HepG2 (cell line): ENCODE data around the gene TCF25. TPM values are rescaled to one million over a fixed set of nuclear protein-coding genes. Genes with fewer than 3 reads are reported as not detected.
A peak's percentile ranks its signal among the peaks of the same experiment; 100 is the strongest.

Experiments used
- ARID4A ChIP-seq: sonication (generic); formaldehyde crosslinking; IDR thresholded peaks from 2 replicates; pipeline ENCODE4 v1.5.0; 2020; ENCODE audit warnings: mild to moderate bottlenecking, missing genetic modification reagents, borderline replicate concordance
- ELF1 ChIP-seq: sonication (generic); formaldehyde crosslinking; IDR thresholded peaks from 2 replicates; pipeline ENCODE4 v1.4.0; 2020; ENCODE audit warnings: missing genetic modification reagents
- HES4 ChIP-seq: sonication (generic); formaldehyde crosslinking; IDR thresholded peaks from 2 replicates; pipeline ENCODE4 v1.9.0; 2021; ENCODE audit warnings: mild to moderate bottlenecking, missing genetic modification reagents, borderline replicate concordance
- HMGXB4 ChIP-seq, 2 experiments: sonication (generic) in 1 of 2; formaldehyde crosslinking in 1 of 2; IDR thresholded peaks; 2 replicates each; pipeline versions ENCODE4 v1.4.0 to v1.6.1; 2018 to 2020; ENCODE audit warnings: missing genetic modification reagents in 2 of 2, borderline replicate concordance in 1 of 2, low read depth in 1 of 2, mild to moderate bottlenecking in 1 of 2, missing biosample characterization in 1 of 2
- LBX2 ChIP-seq: sonication (generic); formaldehyde crosslinking; IDR thresholded peaks from 2 replicates; pipeline ENCODE4 v1.5.0; 2020; ENCODE audit warnings: missing genetic modification reagents, mild to moderate bottlenecking, borderline replicate concordance
- NCOA2 ChIP-seq: sonication (generic); formaldehyde crosslinking; IDR thresholded peaks from 2 replicates; pipeline ENCODE4 v1.8.0; 2022; ENCODE audit warnings: inconsistent platforms
- NR2C2 ChIP-seq: sonication (generic); formaldehyde crosslinking; IDR thresholded peaks from 2 replicates; pipeline ENCODE4 v1.4.0; 2020; ENCODE audit warnings: missing genetic modification reagents, mild to moderate bottlenecking, moderate library complexity, borderline replicate concordance
- POLR2A ChIP-seq, 2 experiments: IDR thresholded peaks; 2 replicates each; pipeline ENCODE4 v1.6.1; 2011; ENCODE audit warnings: low read depth in 2 of 2, low read length in 2 of 2, mild to moderate bottlenecking in 1 of 2, moderate library complexity in 1 of 2; ENCODE audit not compliant: insufficient read depth in 1 of 2
- POLR2G ChIP-seq: fragments of 200-400 bp; formaldehyde crosslinking; IDR thresholded peaks from 2 replicates; pipeline ENCODE4 v1.6.1; 2018; ENCODE audit warnings: mild to moderate bottlenecking, low read depth, low read length, moderate library complexity
- SP1 ChIP-seq, 2 experiments: fragments of 450-650 bp in 1 of 2; sonication (generic) in 1 of 2; formaldehyde crosslinking in 1 of 2; IDR thresholded peaks; 2 replicates each; pipeline versions ENCODE4 v1.4.0 to v1.6.1; 2016 to 2020; ENCODE audit warnings: missing genetic modification reagents in 1 of 2
- STAG1 ChIP-seq: sonication (generic); formaldehyde crosslinking; IDR thresholded peaks from 2 replicates; pipeline ENCODE4 v1.4.0; 2020; ENCODE audit warnings: missing genetic modification reagents
- ZNF256 ChIP-seq: sonication (generic); formaldehyde crosslinking; conservative IDR thresholded peaks from 2 replicates; pipeline ENCODE4 v1.4.0; 2020; ENCODE audit warnings: missing genetic modification reagents
- ZNF468 ChIP-seq: sonication (generic); formaldehyde crosslinking; IDR thresholded peaks from 2 replicates; pipeline ENCODE4 v1.8.0; 2022; ENCODE audit warnings: mild to moderate bottlenecking, moderate library complexity, missing genetic modification reagents
- polyA plus RNA-seq, 8 experiments: library from polyadenylated mRNA; depleted of rRNA in 3 of 8; stranded (reverse) in 7 of 8; unstranded in 1 of 8; fragments of >200 nt; fragmentation: Illumina TruSeq in 4 of 8; extraction: Trizol in 4 of 8; gene quantifications; 2 replicates each; pipeline versions ENCODE4 v1.2.1 to v1.2.3, GENCODE V29; 2011 to 2016; ENCODE audit warnings: low read depth in 4 of 8, missing spikeins in 1 of 8, mixed read lengths in 1 of 8; ENCODE audit not compliant: insufficient read depth in 1 of 8
- total RNA-seq, 5 experiments: library from RNA; depleted of rRNA; stranded (reverse); fragments of >200 nt; fragmentation: Illumina TruSeq; extraction: Trizol; gene quantifications; 2 replicates each; pipeline ENCODE4 v1.2.3, GENCODE V29; 2016; ENCODE audit warnings: low read depth in 1 of 5
- TF ChIP-seq, protein P1 (sequence below): sonication (generic); formaldehyde crosslinking; IDR thresholded peaks from 2 replicates; pipeline ENCODE4 v1.5.0; 2020; ENCODE audit warnings: missing genetic modification reagents, mild to moderate bottlenecking, borderline replicate concordance
- TF ChIP-seq, protein P2 (sequence below): sonication (generic); formaldehyde crosslinking; IDR thresholded peaks from 2 replicates; pipeline ENCODE4 v1.4.0; 2020; ENCODE audit warnings: missing genetic modification reagents

TCF25 gene
- total and polyA plus RNA-seq, 2 of the 13 experiments (the other 11 are each of a cell fraction or from before 2014, with no cell fraction given): 138 to 206 TPM

DNA sequence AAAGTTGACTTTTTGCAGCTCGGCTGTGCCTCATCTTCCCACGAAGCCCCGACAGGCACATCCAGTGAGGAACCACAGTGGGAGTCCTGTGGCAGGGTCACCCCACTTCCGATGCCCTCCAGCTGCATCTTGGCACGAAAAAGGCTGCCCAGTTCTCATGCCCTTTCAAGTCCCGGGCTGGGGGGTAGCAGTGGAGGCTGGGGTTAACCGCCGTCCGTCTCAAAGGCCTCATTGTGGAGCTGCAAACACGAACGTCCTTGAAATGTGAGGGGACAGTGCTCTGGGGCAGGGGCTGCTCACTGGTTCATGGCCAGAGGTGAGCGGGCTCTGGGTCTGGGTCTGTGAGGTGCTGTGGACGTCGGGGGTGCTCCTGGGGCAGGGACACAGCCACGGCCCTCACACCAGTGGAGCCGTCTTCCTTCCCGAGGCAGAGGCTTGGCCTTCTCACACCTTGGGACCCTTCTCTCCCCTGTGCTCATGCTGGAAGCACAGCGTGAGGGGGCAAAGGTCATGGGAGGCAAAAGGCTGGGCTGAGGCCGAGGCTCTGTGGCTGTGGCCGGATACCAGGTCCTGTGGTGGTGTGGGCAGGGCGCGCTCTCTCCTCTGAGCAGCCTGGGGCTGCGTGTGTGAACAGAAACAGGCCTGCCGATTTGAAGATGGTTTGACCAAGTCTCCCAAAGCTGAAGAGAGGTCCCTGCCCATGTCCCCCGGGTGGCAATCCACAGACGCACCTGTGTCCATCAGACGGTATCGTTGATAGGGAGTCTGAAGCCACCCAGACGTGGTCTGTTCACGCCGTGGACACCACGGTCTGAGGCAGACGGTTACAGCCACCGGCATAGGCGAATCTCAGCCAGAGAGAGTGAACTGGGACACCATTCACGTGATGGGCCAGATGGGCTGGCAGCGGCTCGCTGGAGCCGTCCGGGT is 42.2 kb downstream of the TCF25 start (continued):
- TF ChIP-seq POLR2A (IDR thresholded peaks at IDR 0.05; ENCODE audit: insufficient read depth in 1 of 2, low read depth in 2 of 2, low read length in 2 of 2) (0 out of 4 replicates have a peak, but pooled peaks of 1 of the 2 experiments have one; percentile 44), LBX2 (CRISPR knock-in tag) (peak; percentile 92; the same call in 1 of the 2 replicates), POLR2G (peak; percentile 78), HES4 (CRISPR knock-in tag) (no peak), STAG1 (CRISPR knock-in tag) (0 out of 2 replicates have a peak, but pooled peaks have one; percentile 26), SP1 (IDR thresholded peaks at IDR 0.05) (no peak), SP1 (CRISPR knock-in tag; IDR thresholded peaks at IDR 0.05) (no peak), ZNF256 (CRISPR knock-in tag) (peak; percentile 84; the same call in 1 of the 2 replicates), NR2C2 (CRISPR knock-in tag) (peak; percentile 97), NCOA2 (peak; percentile 72), HMGXB4 (CRISPR knock-in tag; IDR thresholded peaks at IDR 0.05; ENCODE audit: borderline replicate concordance in 1 of 2, low read depth in 1 of 2) (peak; percentile 39 to 63; a peak in 3 of 4 replicates), ELF1 (CRISPR knock-in tag) (peak; percentile 15; the same call in 1 of the 2 replicates), ARID4A (CRISPR knock-in tag) (peak; percentile 84), ZNF468 (CRISPR knock-in tag) (no peak; the same call in 1 of the 2 replicates)
- TF ChIP-seq, protein P1, sequence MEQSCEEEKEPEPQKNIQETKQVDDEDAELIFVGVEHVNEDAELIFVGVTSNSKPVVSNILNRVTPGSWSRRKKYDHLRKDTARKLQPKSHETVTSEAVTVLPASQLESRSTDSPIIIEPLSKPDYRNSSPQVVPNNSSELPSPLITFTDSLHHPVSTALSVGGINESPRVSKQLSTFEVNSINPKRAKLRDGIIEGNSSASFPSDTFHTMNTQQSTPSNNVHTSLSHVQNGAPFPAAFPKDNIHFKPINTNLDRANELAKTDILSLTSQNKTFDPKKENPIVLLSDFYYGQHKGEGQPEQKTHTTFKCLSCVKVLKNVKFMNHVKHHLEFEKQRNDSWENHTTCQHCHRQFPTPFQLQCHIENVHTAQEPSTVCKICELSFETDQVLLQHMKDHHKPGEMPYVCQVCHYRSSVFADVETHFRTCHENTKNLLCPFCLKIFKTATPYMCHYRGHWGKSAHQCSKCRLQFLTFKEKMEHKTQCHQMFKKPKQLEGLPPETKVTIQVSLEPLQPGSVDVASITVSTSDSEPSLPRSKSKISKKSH (CRISPR knock-in tag): peak; percentile 85
- TF ChIP-seq, protein P2, sequence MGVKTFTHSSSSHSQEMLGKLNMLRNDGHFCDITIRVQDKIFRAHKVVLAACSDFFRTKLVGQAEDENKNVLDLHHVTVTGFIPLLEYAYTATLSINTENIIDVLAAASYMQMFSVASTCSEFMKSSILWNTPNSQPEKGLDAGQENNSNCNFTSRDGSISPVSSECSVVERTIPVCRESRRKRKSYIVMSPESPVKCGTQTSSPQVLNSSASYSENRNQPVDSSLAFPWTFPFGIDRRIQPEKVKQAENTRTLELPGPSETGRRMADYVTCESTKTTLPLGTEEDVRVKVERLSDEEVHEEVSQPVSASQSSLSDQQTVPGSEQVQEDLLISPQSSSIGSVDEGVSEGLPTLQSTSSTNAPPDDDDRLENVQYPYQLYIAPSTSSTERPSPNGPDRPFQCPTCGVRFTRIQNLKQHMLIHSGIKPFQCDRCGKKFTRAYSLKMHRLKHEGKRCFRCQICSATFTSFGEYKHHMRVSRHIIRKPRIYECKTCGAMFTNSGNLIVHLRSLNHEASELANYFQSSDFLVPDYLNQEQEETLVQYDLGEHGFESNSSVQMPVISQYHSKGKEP: no peak; the same call in 1 of the 2 replicates
